Activated CD4-positive, CD25-positive, alpha-beta regulatory T cell treated with anti-CD3 and anti-CD28 coated beads, Interleukin-2, amount 50 U/mL, for 72 hours (primary cell): ENCODE measurements around the gene NEK1.
"Not testable (repeated sequence)": the region's sequence is repeated elsewhere in the genome, so short reads cannot be mapped to it uniquely, and the experiment has no call there.

Source experiments
- DNase-seq: peaks from one replicate; pipeline ENCODE4 v3.0.0; 2021

The NEK1 gene

DNA sequence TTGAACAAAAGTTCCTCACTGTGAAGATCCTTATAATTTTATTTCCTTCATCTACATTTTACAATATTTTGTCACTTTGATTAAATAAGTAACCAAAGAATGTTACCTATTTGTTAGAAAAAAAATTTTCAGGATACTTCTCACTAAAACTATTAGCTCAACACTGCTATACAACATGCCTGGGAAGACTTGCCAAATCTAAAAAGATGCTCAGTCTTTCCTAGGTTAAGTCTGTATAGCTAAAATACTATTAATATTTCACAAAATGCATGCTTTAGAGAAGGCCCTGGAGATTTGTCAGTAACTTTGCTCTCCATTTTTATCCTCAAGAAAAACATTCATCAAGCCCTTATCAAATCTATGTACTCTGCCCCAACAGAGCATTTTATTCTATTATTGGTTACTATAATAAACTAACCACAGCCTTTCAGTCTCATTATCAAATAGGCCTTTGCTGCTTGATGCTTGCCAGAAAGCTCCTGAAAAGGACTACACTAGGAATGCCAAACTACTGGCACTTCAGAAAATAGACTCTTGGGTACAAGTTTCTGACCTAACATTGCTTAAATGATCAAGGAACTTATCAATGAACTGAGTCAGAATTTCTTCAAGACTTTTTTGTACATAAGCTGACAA is 17.7 kb downstream of the NEK1 start:
- DNase-seq = no peak

DNA sequence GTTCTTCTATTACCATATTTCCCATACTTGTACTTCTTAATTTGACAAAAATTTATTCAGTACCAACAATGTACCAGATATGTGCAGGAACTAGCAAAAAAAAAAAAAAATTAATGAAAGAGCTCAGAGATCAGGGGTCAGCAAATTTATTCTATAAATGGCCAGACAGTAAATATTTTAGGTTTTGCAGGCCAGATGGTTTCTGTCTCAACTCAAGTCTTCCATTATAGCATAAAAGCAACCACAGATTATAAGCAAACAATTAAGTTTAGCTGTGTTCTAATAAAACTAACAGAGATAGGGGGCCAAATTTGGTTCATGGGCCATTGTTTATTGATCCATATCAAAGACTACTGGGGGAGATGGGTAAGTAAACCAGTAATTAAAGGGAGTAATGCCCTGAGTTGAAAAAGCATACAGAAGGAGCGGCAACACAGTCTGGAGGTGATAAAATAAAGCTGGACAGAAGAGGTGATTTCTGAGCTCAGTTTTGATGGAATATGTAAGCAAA is 19.3 kb downstream of the NEK1 start:
- no peak for DNase-seq

DNA sequence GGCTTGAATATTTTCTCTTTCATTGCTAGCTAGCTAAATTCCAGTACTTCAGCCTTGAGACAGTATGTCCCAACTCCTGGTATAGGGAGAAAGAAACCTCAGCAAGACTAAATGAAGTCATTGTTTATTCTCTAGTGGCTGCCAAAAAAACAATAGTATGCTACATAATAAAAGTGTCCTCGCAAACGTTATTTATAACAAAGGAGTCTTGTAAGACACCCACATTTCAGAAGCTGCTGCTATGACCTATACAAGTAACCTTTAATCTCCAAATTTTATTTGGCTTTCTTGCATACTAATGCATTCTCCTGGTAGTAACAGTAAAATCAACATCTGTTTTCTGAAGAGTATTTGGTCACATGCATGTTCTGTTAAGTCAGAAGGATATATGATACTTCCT is 28.8 kb downstream of the NEK1 start:
- DNase-seq = no peak

DNA sequence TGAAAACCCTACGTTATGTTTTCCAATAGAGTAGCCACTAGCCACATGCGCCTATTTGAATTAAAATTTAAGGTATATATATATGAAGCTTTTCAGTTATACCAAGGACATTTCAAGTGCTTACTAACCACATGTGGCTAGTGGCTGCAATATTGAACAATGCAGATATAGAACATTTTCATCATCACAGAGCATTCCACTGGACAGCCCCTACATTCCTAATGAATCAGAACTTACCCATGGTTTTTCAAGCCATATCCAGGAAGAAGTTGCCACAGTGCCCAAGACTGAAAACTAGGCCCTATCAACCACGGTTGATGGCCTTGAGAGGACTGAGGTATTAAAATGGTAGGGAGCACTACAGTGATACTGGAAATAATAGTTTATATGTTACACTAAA is 29.7 kb downstream of the NEK1 start:
- DNase-seq = no peak

DNA sequence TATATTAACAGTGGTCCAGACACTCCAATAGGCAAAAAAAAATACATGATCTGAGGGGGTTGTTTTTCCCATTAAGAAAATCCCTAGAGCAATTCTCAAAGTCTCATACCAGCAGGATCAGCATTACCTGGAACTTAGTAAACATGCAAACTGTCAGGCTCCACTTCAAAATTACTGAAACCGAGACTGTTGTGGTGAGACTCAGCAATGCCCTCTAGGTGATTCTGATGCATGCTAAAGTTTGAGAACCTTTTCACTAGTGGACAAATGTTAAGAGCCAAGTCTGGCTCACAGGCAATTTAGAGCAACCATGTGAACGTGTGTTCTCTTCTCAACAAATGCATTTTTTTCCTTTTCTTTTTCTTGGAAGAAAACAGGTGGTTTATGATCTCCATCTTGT is 30.2 kb downstream of the NEK1 start:
- DNase-seq = no peak

DNA sequence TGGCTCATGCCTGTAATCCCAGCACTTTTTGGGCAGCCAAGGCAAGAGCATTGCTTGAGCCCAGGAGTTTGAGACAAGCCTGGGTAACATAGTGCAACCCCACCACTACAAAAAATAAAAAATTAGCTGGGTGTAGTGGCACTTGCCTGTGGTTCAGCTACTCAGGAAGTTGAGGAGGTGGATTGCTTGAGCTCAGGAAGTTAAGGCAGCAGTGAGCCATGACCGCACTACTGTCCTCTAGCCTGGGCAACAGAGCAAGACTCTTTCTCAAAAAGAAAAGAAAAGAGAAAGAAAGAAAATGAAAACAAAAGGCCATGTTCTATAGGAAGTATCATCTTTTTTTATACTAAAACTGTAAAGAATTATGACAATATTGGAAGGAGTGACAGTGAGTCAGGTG is 38.5 kb downstream of the NEK1 start:
- no peak for DNase-seq

DNA sequence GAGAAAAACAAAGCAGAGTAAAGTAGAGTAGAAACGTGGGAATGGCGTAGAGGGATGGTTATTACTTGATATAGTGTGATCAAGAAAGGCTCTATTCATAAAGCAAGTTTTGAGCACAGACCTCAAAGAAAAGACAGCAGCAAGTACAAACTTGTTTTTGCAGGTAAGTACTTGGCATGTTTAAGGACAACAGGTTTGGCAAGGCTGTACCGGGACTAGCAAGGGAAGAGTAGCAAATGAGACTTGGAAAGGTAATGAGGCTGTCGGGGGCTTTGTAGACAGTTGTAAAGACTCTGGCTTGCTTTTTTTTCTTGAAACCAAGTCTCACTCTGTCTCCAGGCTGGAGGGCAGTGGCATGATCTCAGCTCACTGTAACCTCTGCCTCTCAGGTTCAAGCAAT is 40.9 kb downstream of the NEK1 start:
- no peak for DNase-seq

DNA sequence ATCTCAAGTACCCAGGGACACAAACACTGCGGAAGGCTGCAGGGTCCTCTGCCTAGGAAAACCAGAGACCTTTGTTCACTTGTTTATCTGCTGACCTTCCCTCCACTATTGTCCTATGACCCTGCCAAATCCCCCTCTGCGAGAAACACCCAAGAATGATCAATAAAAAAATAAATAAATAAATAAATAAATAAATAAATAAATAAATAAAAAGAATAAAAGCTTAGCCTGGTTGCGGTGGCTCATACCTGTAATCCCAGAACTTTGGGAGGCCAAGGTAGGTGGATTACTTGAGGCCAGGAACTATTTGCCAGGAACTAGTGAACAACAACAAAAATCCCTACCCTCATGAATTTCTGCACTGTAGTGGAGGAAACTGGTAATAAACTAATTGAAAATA is 41.4 kb downstream of the NEK1 start:
- not testable (repeated sequence) for DNase-seq

DNA sequence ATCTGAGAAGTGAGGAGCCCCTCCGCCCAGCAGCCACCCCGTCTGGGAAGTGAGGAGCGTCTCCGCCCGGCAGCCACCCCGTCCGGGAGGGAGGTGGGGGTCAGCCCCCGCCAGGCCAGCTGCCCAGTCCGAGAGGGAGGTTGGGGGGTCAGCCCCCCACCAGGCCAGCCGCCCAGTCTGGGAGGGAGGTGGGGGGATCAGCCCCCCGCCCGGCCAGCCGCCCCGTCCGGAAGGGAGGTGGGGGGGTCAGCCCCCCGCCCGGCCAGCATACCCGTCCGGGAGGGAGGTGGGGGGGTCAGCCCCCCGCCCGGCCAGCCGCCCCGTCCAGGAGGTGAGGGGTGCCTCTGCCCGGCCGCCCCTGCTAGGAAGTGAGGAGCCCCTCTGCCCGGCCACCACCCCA is 42.1 kb downstream of the NEK1 start:
- not testable (repeated sequence) for DNase-seq

DNA sequence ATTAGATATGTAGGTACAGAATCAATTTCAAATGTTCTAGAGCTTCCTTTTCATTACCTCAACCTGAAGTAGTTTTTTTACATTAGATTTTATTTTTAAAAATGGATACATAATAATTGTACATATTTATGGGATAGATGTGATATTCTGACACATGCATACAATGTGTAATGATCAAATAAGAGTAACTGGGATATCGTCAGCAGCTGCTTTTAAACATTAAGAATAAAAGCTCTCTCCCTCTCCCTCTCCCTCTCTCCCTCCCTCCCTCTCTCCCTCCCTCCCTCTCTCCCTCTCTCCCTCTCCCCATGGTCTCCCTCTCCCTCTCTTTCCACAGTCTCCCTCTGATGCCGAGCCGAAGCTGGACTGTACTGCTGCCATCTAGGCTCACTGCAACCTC is 43.2 kb downstream of the NEK1 start:
- DNase-seq = not testable (repeated sequence)

DNA sequence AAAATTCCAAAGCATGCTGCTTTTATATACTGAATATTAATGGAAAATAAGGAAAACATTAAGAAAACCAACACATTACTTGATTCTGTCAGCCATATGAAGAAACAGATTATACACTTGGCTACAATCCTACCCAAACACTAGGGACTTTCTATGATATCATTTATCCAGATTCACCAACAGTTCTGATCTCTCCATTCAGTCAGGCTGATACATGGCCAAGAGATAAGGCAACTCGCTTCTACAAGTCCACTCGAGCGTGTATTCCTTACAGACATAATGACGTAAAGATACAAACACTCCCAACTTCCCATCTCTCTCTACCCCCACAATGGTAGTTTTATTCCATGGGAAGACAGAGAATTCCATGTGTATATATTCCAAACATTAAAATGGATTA is 44.5 kb downstream of the NEK1 start:
- DNase-seq = no peak

DNA sequence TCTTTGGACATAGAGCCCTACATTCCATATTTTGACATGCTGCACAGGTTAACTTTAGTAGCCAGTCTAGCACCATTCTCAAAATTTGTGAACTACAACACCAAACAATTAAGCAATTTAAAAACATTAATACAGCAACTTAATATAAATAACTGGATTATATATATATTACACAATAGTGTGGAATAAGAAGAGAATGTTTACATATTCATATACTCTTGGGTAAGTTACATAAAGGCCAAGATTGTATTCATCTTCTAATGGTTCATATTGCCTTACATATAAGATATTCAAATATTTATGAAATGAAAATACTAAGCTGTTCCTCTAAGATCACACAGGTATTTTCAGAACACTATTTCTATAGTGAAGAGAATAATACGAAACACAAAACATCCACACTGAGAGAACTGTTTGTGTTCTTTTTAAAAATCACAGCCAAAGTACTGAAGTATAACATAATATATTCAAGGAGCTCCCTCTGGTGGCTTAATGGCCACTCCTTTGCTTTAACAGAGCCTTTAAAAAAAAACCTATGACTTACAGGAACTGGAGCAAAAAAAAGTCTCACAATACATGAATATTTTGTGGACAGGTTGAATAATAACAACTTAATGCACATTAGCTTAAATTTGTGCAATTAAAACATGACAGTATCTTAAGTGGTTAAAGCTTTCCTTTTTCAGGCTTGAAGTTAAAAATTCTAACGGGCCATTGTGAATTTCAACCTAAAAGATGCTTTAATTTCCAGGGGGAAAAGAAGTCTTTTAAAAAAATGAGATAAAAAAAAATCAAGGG is 46.2 kb downstream of the NEK1 start:
- DNase-seq = no peak

DNA sequence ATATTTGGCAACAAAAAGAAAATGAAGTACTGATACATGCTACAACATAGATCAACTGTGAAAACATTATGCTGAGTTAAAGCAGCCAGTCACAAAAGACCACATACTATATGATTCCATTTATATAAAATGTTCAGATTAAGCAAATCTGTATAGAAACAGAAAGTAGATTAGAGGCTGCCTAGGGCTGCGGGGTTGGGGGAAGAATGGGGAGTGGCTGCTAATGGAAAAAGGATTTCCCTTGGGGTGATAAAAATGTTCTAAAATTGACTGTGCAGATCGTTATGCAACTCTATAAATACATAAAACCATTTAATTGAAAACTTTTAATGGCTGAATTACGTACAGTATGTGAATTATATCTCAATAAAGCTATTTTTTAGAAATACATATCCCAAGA is 46.8 kb downstream of the NEK1 start:
- no peak for DNase-seq

DNA sequence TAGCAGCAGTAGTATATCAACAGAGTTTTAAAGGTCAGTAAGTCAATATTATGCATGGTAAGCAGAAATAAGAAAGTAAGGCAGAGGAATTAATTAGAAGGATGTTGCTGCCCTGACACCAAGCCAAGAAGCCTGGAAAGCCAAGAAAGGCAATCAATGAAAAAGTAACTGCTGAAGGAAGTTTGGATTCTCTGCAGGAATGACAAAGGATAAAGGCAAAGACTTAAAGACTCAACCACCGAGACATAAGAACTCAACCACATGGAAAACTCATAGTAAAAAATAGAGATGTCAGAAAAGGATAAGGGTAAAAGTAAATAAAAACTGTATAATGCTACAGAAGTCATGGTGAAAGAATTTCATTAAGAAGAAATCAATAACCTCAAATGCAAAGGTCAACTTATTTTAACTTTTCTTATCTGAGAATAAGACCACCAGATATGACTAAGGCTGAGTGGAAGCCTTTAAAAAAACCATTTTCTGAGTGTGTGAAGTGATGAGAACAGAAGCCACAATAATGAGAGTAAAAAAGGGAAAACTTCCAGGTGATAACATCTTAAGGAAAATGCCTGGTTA is 55.2 kb downstream of the NEK1 start:
- DNase-seq = no peak

DNA sequence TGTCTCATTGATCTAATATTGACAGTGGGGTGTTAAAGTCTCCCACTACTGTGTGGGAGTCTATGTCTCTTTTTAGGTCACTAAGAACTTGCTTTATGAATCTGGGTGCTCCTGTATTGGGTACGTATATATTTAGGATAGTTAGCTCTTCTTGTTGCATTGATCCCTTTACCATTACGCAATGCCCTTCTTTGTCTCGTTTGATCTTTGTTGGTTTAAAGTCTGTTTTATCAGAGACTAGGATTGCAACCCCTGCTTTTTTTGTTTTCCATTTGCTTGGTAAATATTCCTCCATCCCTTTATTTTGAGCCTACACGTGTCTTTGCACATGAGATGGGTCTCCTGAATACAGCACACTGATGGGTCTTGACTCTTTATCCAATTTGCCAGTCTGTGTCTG is 65.8 kb downstream of the NEK1 start:
- not testable (repeated sequence) for DNase-seq

DNA sequence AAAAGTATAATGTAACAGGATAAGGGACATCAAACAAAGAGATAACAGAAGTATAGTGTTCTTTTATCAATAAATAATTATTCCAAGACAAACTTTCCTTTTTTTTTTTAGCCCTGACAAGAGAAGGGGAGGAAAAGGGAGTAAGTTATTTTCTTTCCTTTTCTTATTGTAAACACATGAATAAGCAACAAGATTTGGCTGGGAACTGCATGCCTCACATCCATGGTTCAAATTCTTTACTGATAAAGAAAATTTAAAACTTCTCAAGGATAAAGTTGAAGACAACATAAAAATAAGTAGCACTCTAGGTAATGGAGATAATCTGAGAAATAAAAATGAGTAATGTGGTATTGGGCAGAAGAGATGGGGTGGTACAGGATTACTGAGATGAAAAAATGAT is 71.6 kb downstream of the NEK1 start:
- no peak for DNase-seq

DNA sequence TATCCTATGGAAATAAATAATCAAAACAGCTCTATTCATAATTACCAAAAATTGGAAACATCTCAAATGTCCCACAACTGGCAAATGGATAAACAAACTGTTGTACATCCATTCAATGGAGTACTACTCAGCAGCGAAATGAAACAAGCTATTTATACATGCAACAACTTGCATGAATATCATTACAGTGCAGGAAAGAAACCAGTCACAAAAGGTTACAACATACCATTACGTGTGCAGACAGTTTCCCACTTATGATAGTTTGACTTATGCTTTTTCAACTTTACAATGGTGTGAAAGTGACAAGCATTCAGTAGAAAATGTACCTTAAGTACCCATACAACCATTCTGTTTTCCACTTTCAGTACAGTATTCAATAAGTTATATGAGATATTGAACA is 82.3 kb downstream of the NEK1 start:
- no peak for DNase-seq

DNA sequence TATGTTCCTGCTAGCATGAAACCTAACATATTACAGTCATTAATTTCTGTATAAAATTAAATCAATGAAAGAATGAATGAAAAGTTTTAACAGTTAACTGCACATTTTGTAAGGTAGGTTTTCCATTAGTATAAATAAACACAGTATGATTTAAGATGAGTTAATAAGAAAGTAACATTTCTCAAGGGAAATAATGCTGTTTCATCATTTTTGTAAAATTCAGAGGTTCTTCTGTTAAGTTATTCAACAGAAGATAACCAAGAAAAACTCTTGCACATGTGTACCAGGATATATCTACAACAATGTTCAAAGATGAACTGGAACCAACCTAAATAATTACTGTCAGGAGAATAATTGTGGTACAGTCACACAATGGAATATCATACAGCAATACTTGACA is 88.6 kb downstream of the NEK1 start:
- DNase-seq = no peak

DNA sequence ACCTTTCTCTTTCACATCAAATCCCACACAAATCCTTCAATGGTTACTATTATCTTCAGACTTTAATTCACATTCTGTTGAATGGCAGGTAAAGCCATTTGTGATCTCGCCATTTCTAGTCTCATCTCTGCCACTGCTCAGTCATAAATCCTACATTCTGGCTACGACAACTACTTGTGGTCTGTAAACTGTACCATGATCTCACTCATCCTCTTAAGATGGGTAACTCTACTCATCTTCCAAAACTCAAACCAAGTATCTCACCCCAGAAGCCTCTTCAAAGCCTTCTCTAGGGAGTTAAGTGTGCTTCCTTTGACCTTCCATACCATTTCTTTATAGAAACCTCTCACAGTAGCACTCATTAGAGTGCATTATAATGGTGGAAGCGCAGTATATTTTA is 101.8 kb downstream of the NEK1 start:
- no peak for DNase-seq

DNA sequence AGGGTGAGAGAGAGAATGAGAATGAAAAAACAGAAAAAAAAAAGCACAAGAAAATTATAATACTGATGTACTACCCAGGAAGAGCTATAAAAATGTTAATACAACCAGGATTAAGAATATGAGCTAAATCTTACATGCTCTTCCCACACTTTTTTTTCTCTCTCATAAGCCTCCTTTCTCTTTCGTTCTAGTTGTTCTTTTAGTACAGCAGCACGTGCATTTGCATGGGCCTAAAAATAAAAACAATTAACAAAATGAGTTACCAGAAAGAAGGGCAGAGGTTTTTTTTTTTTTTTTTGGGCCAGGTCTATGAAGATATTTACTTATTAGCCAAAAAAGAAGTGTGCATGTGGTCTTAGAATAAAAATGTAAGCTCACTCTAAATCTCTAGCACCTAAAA is 105.5 kb downstream of the NEK1 start:
- no peak for DNase-seq

DNA sequence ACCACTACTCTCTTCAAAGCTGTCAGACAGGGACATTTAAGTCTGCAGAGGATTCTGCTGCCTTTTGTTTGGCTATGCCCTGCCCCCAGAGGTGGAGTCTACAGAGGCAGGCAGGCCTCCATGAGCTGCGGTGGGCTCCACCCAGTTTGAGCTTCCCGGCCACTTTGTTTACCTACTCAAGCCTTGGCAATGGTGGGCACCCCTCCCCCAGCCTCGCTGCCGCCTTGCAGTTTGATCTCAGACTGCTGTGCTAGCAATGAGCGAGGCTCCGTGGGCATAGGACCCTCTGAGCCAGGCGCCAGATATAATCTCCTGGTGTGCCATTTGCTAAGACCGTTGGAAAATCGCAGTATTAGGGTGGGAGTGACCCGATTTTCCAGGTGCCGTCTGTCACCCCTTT is 112.5 kb downstream of the NEK1 start:
- DNase-seq = not testable (repeated sequence)

DNA sequence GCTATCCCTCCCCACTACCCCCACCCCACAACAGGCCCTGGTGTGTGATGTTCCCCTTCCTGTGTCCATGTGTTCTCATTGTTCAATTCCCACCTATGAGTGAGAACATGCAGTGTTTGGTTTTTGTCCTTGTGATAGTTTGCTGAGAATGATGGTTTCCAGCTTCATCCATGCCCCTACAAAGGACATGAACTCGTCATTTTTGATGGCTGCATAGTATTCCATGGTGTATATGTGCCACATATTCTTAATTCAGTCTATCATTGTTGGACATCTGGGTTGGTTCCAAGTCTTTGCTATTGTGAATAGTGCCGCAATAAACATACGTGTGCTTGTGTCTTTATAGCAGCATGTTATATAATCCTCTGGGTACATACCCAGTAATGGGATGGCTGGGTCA is 118.1 kb downstream of the NEK1 start:
- DNase-seq = not testable (repeated sequence)

DNA sequence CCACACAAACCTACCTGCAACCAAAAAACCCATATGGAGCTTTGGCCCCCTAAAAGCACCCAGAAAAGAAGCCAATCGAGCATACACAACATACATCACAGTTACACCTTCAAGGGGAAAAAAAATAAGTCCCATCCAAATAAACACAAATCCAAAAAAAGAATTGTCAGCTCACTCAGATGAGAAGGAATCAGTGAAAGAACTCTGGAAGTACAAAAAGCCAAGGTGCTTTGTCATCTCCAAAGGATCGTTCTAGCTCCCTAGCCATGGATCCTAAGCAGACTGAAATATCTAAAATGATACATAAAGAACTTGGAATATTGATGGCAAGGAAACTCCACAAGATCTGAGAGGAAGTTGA is 119.2 kb downstream of the NEK1 start:
- no peak for DNase-seq

DNA sequence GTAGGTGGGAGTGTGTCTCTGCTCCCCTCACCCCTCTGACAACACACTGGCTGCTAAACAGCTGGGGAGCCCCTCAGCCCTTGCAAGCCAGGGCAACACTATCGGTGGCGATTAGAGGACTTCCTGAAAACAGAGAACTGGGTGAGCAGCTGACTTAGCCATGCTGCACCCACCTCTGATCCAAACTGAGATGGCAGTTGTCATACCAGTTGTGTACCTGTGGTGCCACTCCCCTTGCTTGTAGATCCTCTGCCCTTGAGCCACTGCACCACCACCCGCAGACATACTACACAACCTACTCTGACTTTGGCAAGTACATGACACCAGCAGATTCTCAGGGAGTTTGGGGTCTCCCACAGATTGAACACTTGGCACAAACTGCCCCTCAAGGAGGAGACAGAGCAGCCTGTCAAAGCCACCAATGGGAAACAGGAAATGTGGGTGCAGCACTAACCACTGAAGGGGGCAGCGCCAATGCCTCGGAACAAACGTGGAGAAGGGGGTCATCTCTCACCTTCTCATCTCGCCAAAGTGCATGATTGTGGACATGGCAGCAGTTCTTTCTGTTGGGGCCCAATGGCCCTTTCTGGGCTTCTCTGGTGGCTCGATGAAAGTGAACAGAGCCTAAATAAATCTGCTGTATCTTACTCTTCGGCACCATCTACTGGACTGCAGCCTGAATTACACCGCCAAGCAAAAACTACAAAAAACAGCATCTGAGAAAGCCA is 119.8 kb downstream of the NEK1 start:
- DNase-seq = no peak
